Stimulated activated memory B cell treated with anti-CD40 and anti-IgM and Interleukin-4, amounts not matched to agents 10 μg/mL and 1 μg/mL and 100 μg/mL, for 72 hours (primary cell): ENCODE measurements around the gene PRKAR1A.

Experiments used
- ATAC-seq: fragments of 150-1000 bp; cut with Tn5 transposase; 2 replicates; pipeline ENCODE4 v1.10.0; 2021
- H3K27ac Mint-ChIP-seq: one replicate; pipeline ENCODE4 v1.8.0; 2022; ENCODE audit warnings: mild to moderate bottlenecking, mixed read lengths
- H3K27me3 Mint-ChIP-seq: one replicate; pipeline ENCODE4 v1.8.0; 2022; ENCODE audit warnings: mixed read lengths
- H3K36me3 Mint-ChIP-seq: one replicate; pipeline ENCODE4 v1.8.0; 2022; ENCODE audit warnings: mixed read lengths
- H3K4me1 Mint-ChIP-seq: one replicate; pipeline ENCODE4 v1.8.0; 2022; ENCODE audit warnings: mixed read lengths
- H3K4me3 Mint-ChIP-seq: one replicate; pipeline ENCODE4 v1.8.0; 2022; ENCODE audit warnings: mild to moderate bottlenecking, moderate library complexity, mixed read lengths
- H3K9me3 Mint-ChIP-seq: one replicate; pipeline ENCODE4 v1.8.0; 2022; ENCODE audit warnings: mixed read lengths

PRKAR1A gene

GRCh38 chr17:68592682-68593641 lies 80.7 kb downstream of the PRKAR1A start:
- no peaks in the 10 kb centered on the region for H3K4me1 Mint-ChIP-seq
- H3K9me3 Mint-ChIP-seq, result no peaks in the 10 kb centered on the region
- no peak overlapping the region for H3K4me3 Mint-ChIP-seq
- no peak for ATAC-seq
- H3K27ac Mint-ChIP-seq, result no peak overlapping the region
- peaks cover 66% of the 10 kb centered on the region for H3K27me3 Mint-ChIP-seq
- H3K36me3 Mint-ChIP-seq, result peaks cover 2% of the 10 kb centered on the region

- Mint-ChIP-seq H3K9me3 (no peaks in the 10 kb centered on the region), H3K27ac (no peak overlapping the region), H3K36me3 (no peaks in the 10 kb centered on the region), H3K27me3 (peaks cover 82% of the 10 kb centered on the region), H3K4me3 (no peak overlapping the region), H3K4me1 (peaks cover 2% of the 10 kb centered on the region)
- no peak for ATAC-seq
Observed at GRCh38 chr17:68594552-68594951, 82.3 kb downstream of the PRKAR1A start.

- H3K4me3 Mint-ChIP-seq, result no peak overlapping the region
- no peak for ATAC-seq
- no peaks in the 10 kb centered on the region for H3K9me3 Mint-ChIP-seq
- peaks cover 88% of the 10 kb centered on the region for H3K27me3 Mint-ChIP-seq
- no peak overlapping the region for H3K27ac Mint-ChIP-seq
- peaks cover 7% of the 10 kb centered on the region for H3K4me1 Mint-ChIP-seq
- H3K36me3 Mint-ChIP-seq, result no peaks in the 10 kb centered on the region
Observed at GRCh38 chr17:68595496-68595895, 83.3 kb downstream of the PRKAR1A start.

DNA sequence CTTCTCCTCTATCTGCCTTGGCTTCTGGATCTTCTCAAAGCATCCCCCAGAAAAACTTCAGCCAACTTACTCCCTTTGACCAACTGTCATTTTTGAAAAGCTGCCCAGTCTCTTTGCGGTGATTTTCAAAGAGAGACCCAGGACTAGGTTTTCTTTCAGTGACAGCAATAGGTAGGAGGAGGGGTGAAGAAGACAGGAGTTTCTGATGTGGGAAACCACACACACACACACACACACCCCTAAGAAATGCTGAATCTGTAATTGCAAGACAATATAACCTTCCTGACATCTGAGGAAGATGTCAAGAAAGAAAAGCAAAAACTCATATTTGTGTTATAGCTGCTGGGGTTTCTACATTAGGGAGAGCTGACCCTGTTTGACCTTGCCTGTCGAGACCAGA lies 83.8 kb downstream of the PRKAR1A start:
- peaks cover 85% of the 10 kb centered on the region for H3K27me3 Mint-ChIP-seq
- ATAC-seq, result no peak
- no peaks in the 10 kb centered on the region for H3K36me3 Mint-ChIP-seq
- peaks cover 7% of the 10 kb centered on the region for H3K4me1 Mint-ChIP-seq
- no peak overlapping the region for H3K4me3 Mint-ChIP-seq
- H3K9me3 Mint-ChIP-seq, result no peaks in the 10 kb centered on the region
- H3K27ac Mint-ChIP-seq, result no peak overlapping the region

DNA sequence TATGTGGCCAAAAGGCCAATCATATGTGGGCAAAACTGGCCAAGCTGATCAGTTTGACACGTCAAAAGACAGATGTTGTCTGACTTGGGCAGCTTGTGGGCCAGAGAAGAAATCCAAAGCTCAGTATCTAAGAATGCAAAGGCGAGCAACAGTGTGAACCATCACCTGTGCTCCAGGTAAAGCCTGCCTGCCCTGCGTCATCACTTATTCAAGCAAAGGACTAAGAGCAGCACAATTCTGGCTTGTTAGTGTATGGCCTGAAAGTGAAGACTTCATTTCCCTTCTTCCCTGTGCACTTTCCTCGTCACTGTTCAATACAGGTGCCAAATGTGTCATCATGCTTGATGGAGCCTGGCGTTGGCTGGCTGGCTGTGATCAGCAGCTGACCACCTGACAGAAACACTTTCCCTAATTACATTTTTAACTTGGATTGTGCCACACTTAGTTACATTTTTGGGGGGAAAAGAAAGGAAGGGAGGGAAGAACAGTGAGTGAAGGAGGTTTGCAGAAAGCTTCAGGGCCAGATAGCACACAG lies 84.2 kb downstream of the PRKAR1A start:
- Mint-ChIP-seq H3K9me3 (no peaks in the 10 kb centered on the region), H3K36me3 (no peaks in the 10 kb centered on the region), H3K4me3 (no peak overlapping the region), H3K27me3 (peaks cover 84% of the 10 kb centered on the region), H3K4me1 (peaks cover 7% of the 10 kb centered on the region), H3K27ac (no peak overlapping the region)
- ATAC-seq, result no peak

DNA sequence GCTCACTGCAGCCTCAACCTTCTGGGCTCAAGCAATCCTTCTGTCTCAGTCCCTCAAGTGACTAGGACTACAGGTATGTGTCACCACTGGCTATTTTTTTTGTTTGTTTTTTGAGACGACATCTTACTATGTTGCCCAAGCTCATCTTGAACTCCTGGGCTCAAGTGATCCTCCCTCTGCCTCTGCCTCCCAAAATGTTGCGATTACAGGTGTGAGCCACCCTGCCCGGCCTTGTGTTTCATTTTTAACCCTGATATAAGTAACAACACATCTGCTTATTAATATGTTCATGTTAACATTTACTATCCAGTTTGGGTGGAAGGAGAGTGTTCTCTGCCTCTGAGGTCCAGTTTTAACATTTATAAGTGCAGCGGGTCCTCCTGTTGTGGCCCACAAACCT lies 85.8 kb downstream of the PRKAR1A start:
- Mint-ChIP-seq H3K27me3 (peaks cover 84% of the 10 kb centered on the region), H3K36me3 (no peaks in the 10 kb centered on the region), H3K4me1 (peaks cover 14% of the 10 kb centered on the region), H3K4me3 (no peak overlapping the region), H3K27ac (no peak overlapping the region), H3K9me3 (no peaks in the 10 kb centered on the region)
- no peak for ATAC-seq

DNA sequence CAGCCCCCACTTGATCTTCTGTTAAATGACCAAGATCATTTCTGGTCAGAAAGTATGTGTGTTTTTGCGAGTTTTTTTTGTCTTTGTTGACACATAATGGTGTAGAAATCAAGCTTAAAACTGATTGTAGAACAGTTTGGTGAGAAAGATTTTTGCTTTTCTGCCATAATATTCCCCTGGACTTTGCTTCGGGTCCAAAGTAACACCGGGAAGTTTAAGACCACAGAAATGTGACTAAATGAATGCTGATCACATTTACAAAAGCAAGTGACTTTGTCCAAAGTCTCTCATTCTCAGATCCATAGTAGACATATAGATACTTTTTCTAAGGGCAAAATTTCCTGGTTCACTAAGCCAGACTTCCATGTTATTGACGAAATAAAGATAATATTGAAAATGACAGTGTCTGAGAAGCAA lies 86.3 kb downstream of the PRKAR1A start:
- Mint-ChIP-seq H3K27ac (no peak overlapping the region), H3K4me3 (no peak overlapping the region), H3K27me3 (peaks cover 84% of the 10 kb centered on the region), H3K36me3 (no peaks in the 10 kb centered on the region), H3K4me1 (peaks cover 14% of the 10 kb centered on the region), H3K9me3 (no peaks in the 10 kb centered on the region)
- ATAC-seq, result no peak

DNA sequence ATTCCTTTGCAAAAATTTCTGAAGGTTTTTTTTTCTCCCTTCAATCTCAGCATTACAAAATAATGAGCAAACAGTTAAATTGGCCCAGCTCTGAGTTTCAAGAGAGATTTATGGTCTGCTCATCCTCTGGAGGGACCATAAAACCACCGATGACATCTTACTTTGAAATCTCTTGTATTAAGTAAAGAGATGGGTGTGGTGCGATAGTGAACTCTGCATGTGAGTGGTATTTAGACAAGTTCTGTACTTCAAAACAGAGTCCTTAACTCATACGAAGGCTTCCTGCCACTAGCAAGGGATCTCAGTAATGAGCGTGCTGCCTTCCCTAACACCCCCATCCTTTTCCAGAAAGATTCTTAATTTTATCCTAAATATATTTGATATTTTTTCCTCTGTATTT lies 86.9 kb downstream of the PRKAR1A start:
- no peaks in the 10 kb centered on the region for H3K36me3 Mint-ChIP-seq
- ATAC-seq, result no peak
- H3K9me3 Mint-ChIP-seq, result no peaks in the 10 kb centered on the region
- peaks cover 84% of the 10 kb centered on the region for H3K27me3 Mint-ChIP-seq
- H3K27ac Mint-ChIP-seq, result no peak overlapping the region
- no peak overlapping the region for H3K4me3 Mint-ChIP-seq
- peaks cover 14% of the 10 kb centered on the region for H3K4me1 Mint-ChIP-seq

DNA sequence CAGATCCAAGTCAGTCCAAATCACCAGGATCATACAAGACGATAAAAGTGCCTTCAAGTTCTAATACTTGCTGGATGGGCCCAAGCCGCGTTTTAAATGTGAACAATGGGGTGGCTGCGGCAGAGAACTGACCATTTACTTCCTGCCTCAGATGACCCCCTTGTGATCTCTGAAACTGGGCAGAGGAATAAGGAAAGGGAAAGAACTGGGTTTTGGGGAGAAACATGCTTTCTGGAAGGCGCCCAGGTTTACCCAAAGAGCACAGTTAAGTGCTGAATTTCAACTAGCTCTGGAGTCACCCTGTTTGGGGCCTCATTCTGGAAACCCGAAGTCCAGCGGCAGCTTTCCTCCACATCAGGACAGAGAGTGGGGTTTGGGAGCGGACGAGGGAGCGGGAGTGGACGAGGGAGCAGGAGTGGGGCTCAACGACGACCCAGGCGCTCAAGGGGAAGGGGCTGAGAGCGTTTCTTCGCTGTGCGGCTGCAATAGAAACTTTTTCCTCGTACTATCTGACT lies 87.4 kb downstream of the PRKAR1A start:
- Mint-ChIP-seq H3K27me3 (peaks cover 81% of the 10 kb centered on the region), H3K4me1 (peaks cover 14% of the 10 kb centered on the region), H3K36me3 (no peaks in the 10 kb centered on the region), H3K27ac (no peak overlapping the region), H3K4me3 (peak overlapping the region; percentile 69), H3K9me3 (no peaks in the 10 kb centered on the region)
- no peak for ATAC-seq

- ATAC-seq, result peak; percentile 55
- Mint-ChIP-seq H3K4me1 (peaks cover 14% of the 10 kb centered on the region), H3K4me3 (peak overlapping the region; percentile 69), H3K9me3 (no peaks in the 10 kb centered on the region), H3K27me3 (peaks cover 81% of the 10 kb centered on the region), H3K27ac (no peak overlapping the region), H3K36me3 (no peaks in the 10 kb centered on the region)
Observed at GRCh38 chr17:68600067-68600930, 88.1 kb downstream of the PRKAR1A start.
